ENCODE results near the gene NHSL1.

Gene NHSL1

GRCh38 chr6:138523347-138524210, 24.3 kb upstream of the NHSL1 start:
- no peak for DNase-seq

GRCh38 chr6:138522611-138523010, 23.3 kb upstream of the NHSL1 start:
- DNase-seq = no peak

GRCh38 chr6:138521790-138522189, 22.5 kb upstream of the NHSL1 start:
- DNase-seq = peak; percentile 80

GRCh38 chr6:138520463-138520862, 21.2 kb upstream of the NHSL1 start:
- no peak for DNase-seq

- DNase-seq = no peak
Observed at GRCh38 chr6:138518054-138518453, 18.8 kb upstream of the NHSL1 start.

- no peak for DNase-seq
Observed at GRCh38 chr6:138517635-138518034, 18.3 kb upstream of the NHSL1 start.

GRCh38 chr6:138515657-138516248, 16.5 kb upstream of the NHSL1 start:
- no peak for DNase-seq

GRCh38 chr6:138514860-138515540, 15.7 kb upstream of the NHSL1 start:
- DNase-seq = no peak

- DNase-seq = no peak
Observed at GRCh38 chr6:138512609-138513008, 13.3 kb upstream of the NHSL1 start.

- no peak for DNase-seq
Observed at GRCh38 chr6:138510093-138510492, 10.8 kb upstream of the NHSL1 start.

- DNase-seq = peak; percentile 14
Observed at GRCh38 chr6:138509371-138509770, 10.1 kb upstream of the NHSL1 start.

GRCh38 chr6:138508676-138508988, 9.3 kb upstream of the NHSL1 start:
- DNase-seq = no peak

- no peak for DNase-seq
Observed at GRCh38 chr6:138507977-138508675, 8.8 kb upstream of the NHSL1 start.

GRCh38 chr6:138504764-138505689, 5.7 kb upstream of the NHSL1 start:
- no peak for DNase-seq

- peak; percentile 42 for DNase-seq
Observed at GRCh38 chr6:138503881-138504680, 4.8 kb upstream of the NHSL1 start.

GRCh38 chr6:138502546-138502945, 3.3 kb upstream of the NHSL1 start:
- no peak for DNase-seq

- DNase-seq = no peak
Observed at GRCh38 chr6:138500867-138501446, 1.7 kb upstream of the NHSL1 start.

GRCh38 chr6:138500045-138500665, 861 bp upstream of the NHSL1 start:
- DNase-seq = no peak

- DNase-seq = no peak
Observed at GRCh38 chr6:138498629-138499302, 528 bp downstream of the NHSL1 start.

GRCh38 chr6:138497286-138497685, 2.0 kb downstream of the NHSL1 start:
- DNase-seq = no peak

Measured in GF-D8 (cell line).